ENCODE results near the gene UPK1B. TPM values are rescaled to one million over a fixed set of nuclear protein-coding genes. Genes with fewer than 3 reads are reported as not detected.

Gene UPK1B
- total RNA-seq, 4 donors from 2014 or later, result not detected

- H3K4me1 ChIP-seq, result no peaks in the 10 kb centered on the region
- H3K36me3 ChIP-seq, result no peaks in the 10 kb centered on the region
- H3K9me3 ChIP-seq, result no peaks in the 10 kb centered on the region
- H3K4me3 ChIP-seq, result no peak overlapping the region
- no peak overlapping the region for H3K27ac ChIP-seq
- no peak for TF ChIP-seq POLR2A (IDR thresholded peaks at IDR 0.05)
- TF ChIP-seq CTCF (IDR thresholded peaks at IDR 0.05), result no peak
- no peak for DNase-seq
- H3K27me3 ChIP-seq, result no peaks in the 10 kb centered on the region
Observed at GRCh38 chr3:119195151-119195476, 21.7 kb downstream of the UPK1B start.

GRCh38 chr3:119195911-119196310, 22.5 kb downstream of the UPK1B start:
- H3K27me3 ChIP-seq, result no peaks in the 10 kb centered on the region
- no peaks in the 10 kb centered on the region for H3K36me3 ChIP-seq
- H3K4me1 ChIP-seq, result no peaks in the 10 kb centered on the region
- DNase-seq, result no peak
- TF ChIP-seq POLR2A (IDR thresholded peaks at IDR 0.05) (no peak), CTCF (IDR thresholded peaks at IDR 0.05) (no peak)
- no peak overlapping the region for H3K4me3 ChIP-seq
- no peak overlapping the region for H3K27ac ChIP-seq
- no peaks in the 10 kb centered on the region for H3K9me3 ChIP-seq

- H3K4me3 ChIP-seq, result no peak overlapping the region
- H3K27ac ChIP-seq, result no peak overlapping the region
- no peak for DNase-seq
- H3K9me3 ChIP-seq, result no peaks in the 10 kb centered on the region
- peaks cover 0 to 21% (median 0%) of the 10 kb centered on the region in 3 donors for H3K36me3 ChIP-seq
- TF ChIP-seq POLR2A (IDR thresholded peaks at IDR 0.05) (no peak), CTCF (IDR thresholded peaks at IDR 0.05) (no peak)
- no peaks in the 10 kb centered on the region for H3K27me3 ChIP-seq
- H3K4me1 ChIP-seq, result no peaks in the 10 kb centered on the region
Observed at GRCh38 chr3:119205209-119205608, 31.8 kb downstream of the UPK1B start.

GRCh38 chr3:119205685-119206084, 32.3 kb downstream of the UPK1B start:
- no peak for TF ChIP-seq POLR2A (IDR thresholded peaks at IDR 0.05)
- no peak for TF ChIP-seq CTCF (IDR thresholded peaks at IDR 0.05)
- H3K36me3 ChIP-seq, result peaks cover 0 to 25% (median 0%) of the 10 kb centered on the region in 3 donors
- no peaks in the 10 kb centered on the region for H3K4me1 ChIP-seq
- H3K27me3 ChIP-seq, result no peaks in the 10 kb centered on the region
- H3K27ac ChIP-seq, result no peak overlapping the region
- H3K4me3 ChIP-seq, result no peak overlapping the region
- H3K9me3 ChIP-seq, result no peaks in the 10 kb centered on the region
- no peak for DNase-seq

- no peaks in the 10 kb centered on the region for H3K27me3 ChIP-seq
- peaks cover 0 to 35% (median 0%) of the 10 kb centered on the region in 3 donors for H3K36me3 ChIP-seq
- H3K9me3 ChIP-seq, result no peaks in the 10 kb centered on the region
- H3K4me3 ChIP-seq, result no peak overlapping the region
- no peak overlapping the region for H3K27ac ChIP-seq
- H3K4me1 ChIP-seq, result no peaks in the 10 kb centered on the region
- DNase-seq, result no peak
- TF ChIP-seq POLR2A (IDR thresholded peaks at IDR 0.05) (no peak), CTCF (IDR thresholded peaks at IDR 0.05) (no peak)
Observed at GRCh38 chr3:119206611-119207511, 33.5 kb downstream of the UPK1B start.

Measured in Peyer's patch (tissue), 4 donors.